GM19035 (cell line): Measurements from ENCODE around the gene RAB22A.
"Not testable (repeated sequence)": the region's sequence is repeated elsewhere in the genome, so short reads cannot be mapped to it uniquely, and the experiment has no call there.

Experiments
- ATAC-seq: cut with Tn5 transposase; IDR thresholded peaks from one replicate; pipeline ENCODE4 v1.9.1; 2021; ENCODE audit not compliant: unreplicated experiment

RAB22A gene

GRCh38 chr20:58407966-58408557, 98.5 kb downstream of the RAB22A start:
- ATAC-seq: no peak

DNA sequence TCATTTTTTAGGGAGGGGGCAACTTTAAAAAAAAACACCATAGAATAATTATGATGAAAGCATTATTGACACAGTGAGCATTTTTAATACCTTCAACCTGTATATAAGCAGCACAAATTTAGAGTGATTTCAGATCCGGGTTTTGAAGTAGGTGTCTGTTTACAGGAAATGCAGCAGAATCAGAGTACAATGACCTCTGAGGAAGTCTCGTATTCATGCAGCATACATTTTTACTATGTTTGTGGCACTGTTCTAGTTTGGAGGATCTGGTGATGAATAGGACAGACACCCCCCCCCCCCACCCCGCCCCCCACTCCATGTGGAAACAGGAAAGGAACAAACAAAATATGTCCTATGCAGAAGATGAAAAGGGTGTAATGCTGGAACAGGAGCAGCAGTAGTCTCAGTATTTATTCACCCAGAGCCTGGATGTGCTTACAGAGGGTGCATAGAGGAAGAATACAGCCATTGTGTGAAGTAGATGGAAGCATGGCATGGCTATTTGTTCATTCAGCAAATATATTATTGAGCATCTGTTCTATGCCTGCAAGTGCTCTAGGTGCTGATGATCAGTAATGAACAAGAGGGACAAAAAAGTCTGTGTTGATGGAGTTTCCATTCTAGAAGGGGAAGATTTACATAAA, 99.2 kb downstream of the RAB22A start:
- no peak for ATAC-seq

- ATAC-seq: not testable (repeated sequence)
Observed at GRCh38 chr20:58414216-58414615, 104.7 kb downstream of the RAB22A start.

DNA sequence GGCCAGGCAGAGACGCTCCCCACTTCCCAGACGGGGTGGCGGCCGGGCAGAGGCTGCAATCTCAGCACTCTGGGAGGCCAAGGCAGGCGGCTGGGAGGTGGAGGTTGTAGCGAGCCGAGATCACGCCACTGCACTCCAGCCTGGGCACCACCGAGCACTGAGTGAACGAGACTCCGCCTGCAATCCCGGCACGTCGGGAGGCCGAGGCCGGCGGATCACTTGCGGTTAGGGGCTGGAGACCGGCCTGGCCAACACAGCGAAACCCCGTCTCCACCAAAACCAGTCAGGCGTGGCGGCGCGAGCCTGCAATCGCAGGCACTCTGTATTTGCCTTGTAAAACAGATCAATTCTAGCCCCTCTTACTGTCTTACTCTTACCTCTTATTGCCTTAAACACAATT, 105.3 kb downstream of the RAB22A start:
- ATAC-seq: not testable (repeated sequence)

DNA sequence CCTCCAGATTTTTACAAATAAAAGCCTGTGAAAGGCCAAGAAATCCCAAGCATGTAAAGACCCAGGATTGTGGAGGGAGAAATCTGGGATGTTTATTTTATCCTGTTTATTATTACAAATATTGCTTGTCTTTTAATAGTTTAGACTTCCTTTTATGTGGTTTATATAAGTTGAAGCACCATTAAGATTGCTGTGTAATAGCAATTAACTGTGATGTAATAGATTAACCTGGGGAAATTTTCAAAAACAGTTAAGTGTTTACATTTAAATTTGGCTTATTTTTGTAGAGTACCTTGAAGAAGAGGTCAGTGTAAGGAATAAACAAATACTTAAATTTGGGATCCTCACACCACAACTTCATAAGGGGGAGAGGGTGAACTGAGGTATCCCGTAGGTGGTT, 106.5 kb downstream of the RAB22A start:
- ATAC-seq: no peak

GRCh38 chr20:58416835-58417234, 107.3 kb downstream of the RAB22A start:
- ATAC-seq: no peak
